ENCODE results near the gene CMSS1.

The CMSS1 gene

DNA sequence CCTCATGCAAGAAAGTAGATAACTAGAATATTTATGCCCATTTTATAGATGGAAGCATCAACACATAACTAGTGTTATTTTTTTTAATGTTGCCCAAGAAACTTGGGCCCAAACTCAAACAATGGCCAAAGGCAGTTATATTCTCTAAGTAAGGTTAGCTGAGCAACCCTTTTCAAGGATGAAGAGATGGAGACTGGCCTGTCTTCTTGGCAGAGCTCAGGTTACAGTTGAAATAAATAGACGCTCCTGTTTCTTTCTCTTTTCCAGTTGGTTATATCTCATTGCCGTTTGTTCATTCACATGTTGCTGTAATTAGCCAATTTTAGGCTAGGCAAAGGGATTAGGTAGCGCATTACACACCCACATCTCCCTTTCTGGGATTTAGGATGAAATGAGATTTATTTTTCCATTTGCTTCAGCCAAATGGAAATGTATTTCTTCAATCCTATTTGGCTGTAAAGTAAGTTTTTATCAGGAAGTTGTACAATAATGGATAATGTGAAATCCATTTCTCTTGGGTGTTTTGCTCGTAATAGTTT, 93.2 kb downstream of the CMSS1 start:
- DNase-seq = no peak

DNA sequence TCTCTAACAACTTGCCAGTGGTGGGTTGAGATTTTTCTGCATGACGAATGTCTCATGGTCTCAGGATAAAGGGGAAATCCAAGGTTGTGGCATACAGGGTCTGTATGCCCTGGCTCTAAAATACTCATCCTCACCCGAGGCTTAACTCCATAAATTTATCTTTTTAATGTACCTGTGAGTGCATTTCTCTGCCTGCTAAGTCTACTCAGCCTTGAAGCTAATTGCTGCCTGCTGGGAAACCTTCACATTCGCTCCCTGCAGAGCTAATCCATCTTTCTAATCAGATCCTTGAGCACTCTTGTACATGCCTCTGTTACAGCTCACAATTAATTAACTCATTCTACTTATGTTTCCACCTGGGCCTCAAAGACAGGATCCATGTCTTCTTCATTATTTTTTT, 93.8 kb downstream of the CMSS1 start:
- no peak for DNase-seq

GRCh38 chr3:99915906-99916432, 98.3 kb downstream of the CMSS1 start:
- no peak for DNase-seq

GRCh38 chr3:99918715-99919114, 101.1 kb downstream of the CMSS1 start:
- DNase-seq = no peak

- DNase-seq = no peak
Observed at GRCh38 chr3:99919694-99920093, 102.0 kb downstream of the CMSS1 start.

GRCh38 chr3:99920481-99921376, 103.1 kb downstream of the CMSS1 start:
- no peak for DNase-seq

GRCh38 chr3:99921377-99921695, 103.7 kb downstream of the CMSS1 start:
- no peak for DNase-seq

- no peak for DNase-seq
Observed at GRCh38 chr3:99921986-99922385, 104.3 kb downstream of the CMSS1 start.

- DNase-seq = no peak
Observed at GRCh38 chr3:99923873-99924272, 106.2 kb downstream of the CMSS1 start.

DNA sequence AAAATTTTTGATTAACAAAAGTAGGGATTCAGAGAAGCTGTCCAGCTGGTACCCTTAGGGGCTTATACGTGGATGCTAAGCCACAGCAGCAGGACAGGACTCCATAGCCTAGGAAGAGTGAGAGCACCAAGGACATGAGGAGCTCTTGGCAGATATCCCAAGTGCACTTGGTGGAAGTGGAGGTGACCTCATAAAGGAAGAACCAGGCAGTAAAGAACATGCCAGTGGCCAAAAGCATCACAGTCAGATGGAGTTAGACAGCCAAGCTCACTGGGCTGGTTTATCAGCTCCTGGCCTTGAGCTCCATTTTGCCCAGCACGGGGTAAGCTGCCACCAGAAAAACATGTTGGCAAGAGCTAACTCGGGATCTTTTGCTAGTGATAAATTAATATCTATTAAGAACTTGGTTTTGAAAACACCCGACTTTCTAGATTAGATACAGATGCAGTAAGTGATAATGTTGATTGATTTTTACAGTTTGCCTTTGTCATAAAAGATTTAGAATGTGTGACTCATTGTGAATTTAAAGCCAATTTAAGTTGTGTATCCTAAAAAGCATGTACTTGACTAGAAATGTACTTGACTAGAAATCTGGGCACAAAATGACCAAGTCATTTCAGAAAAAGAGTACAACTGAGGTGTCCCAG, 108.0 kb downstream of the CMSS1 start:
- no peak for DNase-seq

DNA sequence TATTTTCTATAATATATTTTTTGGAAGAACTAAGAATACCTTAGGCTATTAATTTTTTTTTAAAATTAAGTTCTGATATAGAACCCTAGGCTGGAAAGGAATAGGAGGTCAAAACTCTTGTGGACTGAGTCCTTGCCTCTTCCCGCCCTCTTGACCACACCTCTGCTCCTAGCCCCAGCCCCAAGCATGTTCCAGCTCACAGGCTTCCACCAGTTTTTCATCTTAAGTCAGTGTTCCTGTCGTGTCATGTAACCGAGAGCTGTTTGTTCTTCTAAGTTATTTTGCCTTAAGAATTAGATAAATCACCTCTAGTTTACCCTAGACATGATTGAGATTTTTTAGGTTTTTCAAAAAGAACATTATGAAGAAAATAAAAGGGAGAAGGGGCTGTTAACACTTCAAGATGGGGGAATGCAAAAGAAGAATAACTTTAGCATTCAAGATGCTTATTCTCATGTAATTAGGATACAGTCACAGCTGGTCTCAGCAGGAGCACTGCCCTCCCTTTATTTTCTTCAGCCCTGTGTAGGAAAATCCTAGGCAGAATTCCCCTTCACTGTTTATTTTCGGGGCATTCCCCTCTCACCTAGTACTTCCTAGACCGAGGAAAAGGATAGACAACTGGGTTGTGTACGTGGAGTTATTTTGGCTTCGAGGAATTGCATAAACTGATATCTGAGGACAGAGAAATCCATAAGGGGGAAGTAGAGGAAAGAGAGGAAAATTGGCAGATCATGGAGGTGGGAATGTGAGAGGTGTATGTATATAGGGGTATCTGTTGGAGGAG, 110.2 kb downstream of the CMSS1 start:
- DNase-seq = no peak

DNA sequence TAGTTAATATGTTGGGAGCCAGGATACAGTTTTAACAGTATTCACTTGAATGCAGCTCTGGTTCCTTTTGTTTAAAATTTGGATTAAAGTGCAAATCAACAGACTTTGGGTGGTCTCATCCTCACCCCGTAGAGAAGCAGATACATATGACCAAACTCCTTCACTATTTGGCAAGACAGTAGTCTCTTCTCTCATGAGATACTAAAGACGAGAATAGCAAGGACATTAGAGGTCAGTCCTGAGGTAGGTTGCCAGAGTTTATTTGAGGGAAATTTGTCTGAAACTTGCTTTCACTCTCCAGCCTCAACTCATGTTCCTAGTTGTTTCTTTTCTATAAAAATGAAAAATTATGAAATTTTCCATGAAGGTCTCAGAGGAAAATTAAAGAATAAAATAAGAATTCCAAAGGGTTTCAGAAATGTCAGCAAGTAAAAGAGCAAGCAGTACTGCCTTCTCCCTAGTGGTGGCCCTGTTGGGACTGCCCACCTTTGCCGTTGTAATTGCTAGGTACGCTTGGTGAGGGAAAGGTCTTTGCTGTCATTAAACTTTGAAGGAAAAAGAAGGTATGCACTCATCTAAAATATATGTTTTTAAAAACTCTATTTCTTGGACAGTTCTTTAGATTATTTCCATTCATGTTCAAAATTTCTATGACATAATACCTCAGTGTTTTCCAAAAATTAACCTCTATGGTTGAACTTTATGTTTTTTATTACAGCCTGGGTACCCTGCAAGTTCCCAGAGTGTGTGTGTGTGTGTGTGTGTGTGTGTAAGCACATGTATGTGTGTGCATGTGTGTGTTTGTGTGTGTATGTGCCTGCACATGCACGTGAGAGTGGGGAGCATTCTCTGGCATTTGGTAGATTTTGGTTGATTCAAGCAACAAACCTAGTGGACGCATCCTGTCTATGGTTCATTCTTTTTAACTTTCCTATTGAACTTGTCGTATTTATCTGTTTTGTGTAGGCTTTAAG, 111.4 kb downstream of the CMSS1 start:
- no peak for DNase-seq

GRCh38 chr3:99929745-99930139, 112.1 kb downstream of the CMSS1 start:
- no peak for DNase-seq

DNA sequence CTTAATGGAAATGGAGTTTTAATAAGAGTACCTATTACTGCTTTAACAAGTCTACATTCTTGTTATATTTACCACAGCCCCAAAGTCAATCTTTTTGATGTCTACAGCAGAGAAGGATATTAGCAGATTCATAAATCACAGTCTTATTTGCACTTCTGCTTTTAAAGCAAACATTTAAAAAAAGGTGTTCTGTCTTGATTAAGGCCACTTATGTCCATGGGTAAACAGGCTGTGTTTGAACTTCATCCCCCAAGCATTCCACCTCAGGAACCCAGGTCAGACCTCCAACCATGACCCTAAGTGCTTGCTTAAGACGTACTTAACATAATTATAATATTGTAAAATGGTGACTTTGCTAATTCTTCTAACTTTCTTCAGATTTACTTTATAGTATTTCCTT, 113.4 kb downstream of the CMSS1 start:
- no peak for DNase-seq

- DNase-seq = no peak
Observed at GRCh38 chr3:99933971-99934750, 116.5 kb downstream of the CMSS1 start.

DNA sequence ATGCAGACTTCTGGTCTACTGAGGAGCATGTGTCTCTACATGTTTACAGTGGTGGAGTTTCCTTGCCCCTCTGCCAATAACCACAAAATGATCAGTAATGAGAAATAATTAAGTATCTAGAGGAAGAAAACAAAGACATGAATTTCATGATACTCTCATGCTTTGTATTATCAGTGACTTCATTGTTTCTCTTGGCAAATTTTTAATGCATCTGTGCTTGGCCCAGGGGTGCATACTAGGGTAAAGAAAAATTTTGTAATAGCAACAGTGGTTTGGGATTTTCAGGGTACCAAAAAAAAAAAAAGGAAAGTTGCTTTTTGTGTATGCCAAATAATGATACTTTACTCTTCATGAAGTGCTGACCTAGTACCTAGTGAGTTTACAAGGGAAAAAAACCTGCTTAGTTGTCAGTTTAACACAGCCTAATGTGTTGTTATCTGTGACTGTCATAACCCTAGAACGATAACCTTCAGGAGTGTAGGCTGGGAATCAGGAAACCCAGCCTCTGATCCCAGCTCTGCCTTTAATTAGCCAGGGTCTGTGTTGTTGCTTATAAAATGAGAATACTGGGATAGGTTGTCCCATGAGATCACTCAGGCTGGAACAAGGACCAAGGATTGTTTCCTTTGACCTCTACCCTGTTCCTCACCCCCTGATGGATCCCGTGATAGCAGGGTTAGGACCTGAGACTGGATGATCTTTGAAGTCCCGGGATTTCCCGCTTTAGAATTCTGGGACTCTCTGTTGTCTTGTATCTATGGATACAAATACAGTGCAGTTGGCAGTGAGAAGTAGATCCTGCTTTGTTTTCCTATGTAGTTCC, 117.5 kb downstream of the CMSS1 start:
- DNase-seq = no peak

- no peak for DNase-seq
Observed at GRCh38 chr3:99938270-99938911, 120.7 kb downstream of the CMSS1 start.

DNA sequence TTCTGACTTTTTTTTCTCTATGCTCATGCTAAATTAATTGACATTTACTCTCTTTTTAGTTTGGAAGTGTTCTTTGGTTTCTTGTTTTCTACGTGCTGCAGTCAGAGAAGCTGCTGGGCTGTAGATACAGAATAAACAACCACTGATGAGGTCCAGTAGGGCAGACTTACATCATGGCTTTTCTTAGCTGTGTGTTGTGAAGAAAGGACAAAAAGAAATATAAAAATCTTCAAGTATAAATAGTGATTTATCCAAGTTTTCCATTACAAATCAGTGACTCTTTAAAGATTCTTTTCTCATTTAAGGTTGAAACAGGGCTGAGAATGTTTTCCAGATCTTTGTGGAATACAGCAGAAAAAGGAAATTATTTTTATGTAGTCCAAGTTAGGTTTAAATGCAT, 122.2 kb downstream of the CMSS1 start:
- no peak for DNase-seq

GRCh38 chr3:99940350-99940749, 122.7 kb downstream of the CMSS1 start:
- DNase-seq = no peak

DNA sequence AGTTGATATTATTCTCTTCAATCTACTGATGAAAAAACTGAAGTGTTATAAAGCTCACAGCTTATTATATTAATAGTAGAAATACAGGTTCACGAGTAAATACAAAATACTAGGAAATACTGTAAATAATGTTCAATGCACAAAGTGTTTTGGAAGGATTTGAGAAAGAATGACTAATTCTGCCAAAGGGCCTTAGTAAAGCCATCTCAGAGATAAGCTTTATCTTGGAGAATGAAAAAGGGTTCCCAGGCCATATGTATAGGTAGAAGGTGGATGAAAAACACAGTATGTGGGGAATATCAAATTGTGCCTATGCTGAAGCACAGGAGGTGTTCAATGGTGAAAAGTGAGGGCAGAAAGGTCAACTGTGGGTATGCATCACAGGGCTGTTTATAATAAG, 123.5 kb downstream of the CMSS1 start:
- no peak for DNase-seq
